Gastroesophageal sphincter (tissue), 4 donors: ENCODE results near the gene NEUROD4. TPM values are rescaled to one million over a fixed set of nuclear protein-coding genes. Genes with fewer than 3 reads are reported as not detected.

Experiments
- ATAC-seq: fragments of 150-250 bp; one replicate; pipeline ENCODE4 v1.9.1; 2016; ENCODE audit warnings: mild to moderate bottlenecking, moderate library complexity
- H3K27ac ChIP-seq, 4 donors: fragments of 200-600 bp; sonication (generic) in 3 of 4; 1 replicate in 3 of 4; 2 replicates in 1 of 4; pipeline ENCODE4 v1.5.1; 2016 to 2019
- H3K27me3 ChIP-seq: fragments of 200-600 bp; sonication (generic); one replicate; pipeline ENCODE4 v1.5.1; 2019
- H3K36me3 ChIP-seq, 2 donors: fragments of 200-600 bp; sonication (generic); one replicate each; pipeline ENCODE4 v1.5.1; 2019; ENCODE audit warnings: control low read depth in 1 of 2
- H3K4me1 ChIP-seq, 3 donors: fragments of 200-600 bp; sonication (generic); 1 replicate in 2 of 3; 2 replicates in 1 of 3; pipeline ENCODE4 v1.5.1; 2016 to 2019; ENCODE audit warnings: control low read depth in 2 of 3
- H3K4me3 ChIP-seq, 2 donors: fragments of 200-600 bp; sonication (generic); one replicate each; pipeline ENCODE4 v1.5.1; 2019; ENCODE audit warnings: mild to moderate bottlenecking in 1 of 2, moderate library complexity in 1 of 2
- H3K9me3 ChIP-seq, 3 donors: fragments of 200-600 bp; sonication (generic); one replicate each; pipeline ENCODE4 v1.5.1; 2017 to 2019; ENCODE audit warnings: control low read depth in 2 of 3
- CTCF ChIP-seq, 4 experiments: fragments of 200-600 bp in 2 of 4; fragments of 450-650 bp in 2 of 4; sonication (generic) in 1 of 4; IDR thresholded peaks; one replicate each; pipeline ENCODE4 v1.5.1; 2017 to 2019; ENCODE audit warnings: antibody characterized with exemption in 4 of 4, mild to moderate bottlenecking in 2 of 4, moderate library complexity in 2 of 4
- EP300 ChIP-seq: sonication (generic); formaldehyde crosslinking; IDR thresholded peaks from one replicate; pipeline ENCODE4 v1.6.1; 2017; ENCODE audit warnings: antibody characterized with exemption, mild to moderate bottlenecking
- POLR2A ChIP-seq, 2 donors: fragments of 450-650 bp; IDR thresholded peaks; one replicate each; pipeline ENCODE4 v1.6.1; 2017; ENCODE audit warnings: antibody characterized with exemption in 2 of 2, mild to moderate bottlenecking in 2 of 2, moderate library complexity in 1 of 2
- POLR2AphosphoS5 ChIP-seq: sonication (generic); formaldehyde crosslinking; IDR thresholded peaks from one replicate; pipeline ENCODE4 v1.6.1; 2017; ENCODE audit warnings: antibody characterized with exemption
- WGBS, 2 donors: methylation state at CpG; one replicate each; pipeline ENCODE4 v1.1.5; 2018; ENCODE audit warnings: low coverage in 1 of 2; 5-methylcytosine and 5-hydroxymethylcytosine counted together
- total RNA-seq, 4 donors: library from RNA; depleted of rRNA; stranded (reverse); fragments of >200 nt; gene quantifications; one replicate each; pipeline ENCODE4 v1.1.0, GENCODE V29; 2016

NEUROD4 gene
- total RNA-seq, 4 donors from 2014 or later, result not detected

- H3K36me3 ChIP-seq, result no peaks in the 10 kb centered on the region
- H3K27ac ChIP-seq, result no peak overlapping the region
- no peak for ATAC-seq
- H3K27me3 ChIP-seq, result peaks cover 51% of the 10 kb centered on the region
- no peak overlapping the region for H3K4me3 ChIP-seq
- no peaks in the 10 kb centered on the region for H3K4me1 ChIP-seq
- WGBS, 2 donors, result 79% methylated on average over 2 of the region's 2 CpGs; no CpG with 5 or more reads in 1 of the 2 donors
- no peaks in the 10 kb centered on the region for H3K9me3 ChIP-seq
- no peak for TF ChIP-seq POLR2AphosphoS5
- no peak for TF ChIP-seq EP300
- TF ChIP-seq POLR2A (IDR thresholded peaks at IDR 0.05), result no peak
- TF ChIP-seq CTCF (IDR thresholded peaks at IDR 0.05), result no peak
Measured at GRCh38 chr12:55063291-55063690, 43.5 kb downstream of the NEUROD4 start.

DNA sequence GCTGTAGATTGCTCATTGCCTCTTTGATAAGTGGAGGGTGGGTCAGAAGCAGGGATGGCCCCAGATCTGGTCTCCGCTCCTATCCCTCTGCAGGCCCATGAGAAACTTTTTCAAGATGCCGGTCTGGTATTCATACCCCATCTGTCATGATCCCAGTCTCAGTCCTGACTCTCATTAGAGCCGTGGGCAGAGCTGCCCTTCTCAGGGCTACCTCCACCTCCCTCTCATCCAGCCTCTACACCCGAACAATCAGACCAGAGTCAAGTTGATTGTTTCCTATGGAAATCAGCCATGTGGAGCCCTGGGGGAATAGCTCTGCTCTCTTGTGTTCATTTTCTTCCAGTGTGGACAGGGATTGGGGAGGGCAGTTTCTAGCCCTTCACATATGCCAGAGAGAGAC is 45.8 kb downstream of the NEUROD4 start:
- no peak for ATAC-seq
- Histone ChIP-seq H3K4me3 (no peak overlapping the region), H3K27ac (no peak overlapping the region), H3K36me3 (no peaks in the 10 kb centered on the region), H3K4me1 (no peaks in the 10 kb centered on the region), H3K9me3 (no peaks in the 10 kb centered on the region), H3K27me3 (peaks cover 54% of the 10 kb centered on the region)
- 72 to 100% methylated on average over 1 to 3 of the region's 4 CpGs for WGBS, 2 donors
- no peak for TF ChIP-seq EP300

GRCh38 chr12:55067701-55068100 is 47.9 kb downstream of the NEUROD4 start:
- H3K27me3 ChIP-seq, result peaks cover 37% of the 10 kb centered on the region
- no peak overlapping the region for H3K27ac ChIP-seq
- H3K36me3 ChIP-seq, result no peaks in the 10 kb centered on the region
- no peak for TF ChIP-seq CTCF (IDR thresholded peaks at IDR 0.05)
- no peak for TF ChIP-seq EP300
- no peak for TF ChIP-seq POLR2AphosphoS5
- TF ChIP-seq POLR2A (IDR thresholded peaks at IDR 0.05), result no peak
- 33 to 57% methylated on average over 3 to 8 of the region's 8 CpGs for WGBS, 2 donors
- no peaks in the 10 kb centered on the region for H3K4me1 ChIP-seq
- no peaks in the 10 kb centered on the region for H3K9me3 ChIP-seq
- H3K4me3 ChIP-seq, result no peak overlapping the region
- no peak for ATAC-seq

- H3K36me3 ChIP-seq, result no peaks in the 10 kb centered on the region
- H3K27me3 ChIP-seq, result peaks cover 30% of the 10 kb centered on the region
- WGBS, 2 donors, result 59 to 67% methylated on average over 3 to 8 of the region's 8 CpGs
- no peak overlapping the region for H3K27ac ChIP-seq
- TF ChIP-seq POLR2A (IDR thresholded peaks at IDR 0.05) (no peak), POLR2AphosphoS5 (no peak), EP300 (no peak), CTCF (IDR thresholded peaks at IDR 0.05) (peak; percentile 16 to 69 (median 40))
- no peak overlapping the region for H3K4me3 ChIP-seq
- H3K4me1 ChIP-seq, result no peaks in the 10 kb centered on the region
- H3K9me3 ChIP-seq, result no peaks in the 10 kb centered on the region
- peak; percentile 41 for ATAC-seq
Measured at GRCh38 chr12:55068416-55069010, 48.7 kb downstream of the NEUROD4 start.

GRCh38 chr12:55072083-55072482 is 52.3 kb downstream of the NEUROD4 start:
- H3K27me3 ChIP-seq, result peaks cover 25% of the 10 kb centered on the region
- no peak for TF ChIP-seq POLR2A (IDR thresholded peaks at IDR 0.05)
- no peak for TF ChIP-seq EP300
- no peak for TF ChIP-seq POLR2AphosphoS5
- peak in 1 of 4 experiments; percentile 30 for TF ChIP-seq CTCF (IDR thresholded peaks at IDR 0.05)
- no peaks in the 10 kb centered on the region for H3K36me3 ChIP-seq
- no peaks in the 10 kb centered on the region for H3K9me3 ChIP-seq
- no peak overlapping the region for H3K27ac ChIP-seq
- H3K4me3 ChIP-seq, result no peak overlapping the region
- WGBS, 2 donors, result 89% methylated on average over 3 of the region's 3 CpGs; no CpG with 5 or more reads in 1 of the 2 donors
- no peaks in the 10 kb centered on the region for H3K4me1 ChIP-seq
- ATAC-seq, result no peak
